Germinal center (tissue), 1 donor: ENCODE measurements around the gene CTIF.

Experiments
- DNase-seq: peaks from one replicate; pipeline ENCODE4 v3.0.0; 2012; ENCODE audit warnings: mixed read lengths, low spot score

The CTIF gene

GRCh38 chr18:48683661-48684060 is 144.8 kb downstream of the CTIF start:
- DNase-seq, result no peak

- DNase-seq, result no peak
These were observed 148.7 kb downstream of the CTIF start for GRCh38 chr18:48687346-48688042.

GRCh38 chr18:48688961-48689360 is 150.1 kb downstream of the CTIF start:
- no peak for DNase-seq

- no peak for DNase-seq
These were observed 150.7 kb downstream of the CTIF start for GRCh38 chr18:48689548-48689947.

GRCh38 chr18:48690494-48690893 is 151.7 kb downstream of the CTIF start:
- DNase-seq, result no peak

- DNase-seq, result no peak
These were observed 154.2 kb downstream of the CTIF start for GRCh38 chr18:48693006-48693405.

GRCh38 chr18:48693625-48694262 is 154.9 kb downstream of the CTIF start:
- DNase-seq, result no peak

- no peak for DNase-seq
These were observed 155.5 kb downstream of the CTIF start for GRCh38 chr18:48694295-48694694.

GRCh38 chr18:48695671-48696070 is 156.8 kb downstream of the CTIF start:
- DNase-seq, result no peak

- DNase-seq, result no peak
These were observed 157.4 kb downstream of the CTIF start for GRCh38 chr18:48696218-48696617.

GRCh38 chr18:48697441-48697840 is 158.6 kb downstream of the CTIF start:
- no peak for DNase-seq

- DNase-seq, result no peak
These were observed 159.9 kb downstream of the CTIF start for GRCh38 chr18:48698707-48699106.

GRCh38 chr18:48699761-48700160 is 160.9 kb downstream of the CTIF start:
- DNase-seq, result no peak

GRCh38 chr18:48700446-48700845 is 161.6 kb downstream of the CTIF start:
- DNase-seq, result no peak

- no peak for DNase-seq
These were observed 163.7 kb downstream of the CTIF start for GRCh38 chr18:48702346-48703027.

GRCh38 chr18:48703028-48703386 is 164.2 kb downstream of the CTIF start:
- DNase-seq, result no peak

- DNase-seq, result no peak
These were observed 164.6 kb downstream of the CTIF start for GRCh38 chr18:48703418-48703817.

GRCh38 chr18:48705043-48705442 is 166.2 kb downstream of the CTIF start:
- DNase-seq, result no peak

- no peak for DNase-seq
These were observed 166.7 kb downstream of the CTIF start for GRCh38 chr18:48705531-48705930.

- DNase-seq, result no peak
These were observed 167.9 kb downstream of the CTIF start for GRCh38 chr18:48706731-48707130.

GRCh38 chr18:48707636-48708296 is 168.9 kb downstream of the CTIF start:
- no peak for DNase-seq

- no peak for DNase-seq
These were observed 170.0 kb downstream of the CTIF start for GRCh38 chr18:48708807-48709206.
